ENCODE data around the gene SLC1A1.

DNA sequence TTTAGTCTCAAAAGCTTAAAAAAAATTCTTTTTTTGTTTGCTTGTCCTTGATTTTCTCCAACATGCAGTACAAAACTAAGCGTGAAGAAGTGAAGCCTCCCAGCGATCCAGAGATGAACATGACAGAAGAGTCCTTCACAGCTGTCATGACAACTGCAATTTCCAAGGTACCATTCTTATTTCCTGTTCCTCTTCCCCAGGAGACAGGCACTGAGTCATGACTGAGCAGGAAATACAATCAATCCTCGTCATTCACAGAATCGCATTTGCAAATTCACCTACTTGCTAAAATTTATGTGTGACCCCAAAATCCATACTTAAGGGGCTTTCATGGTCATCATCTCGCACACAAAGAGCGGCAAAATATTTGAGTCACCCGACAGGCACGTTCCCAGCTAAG is 77.3 kb downstream of the SLC1A1 start:
- no peak for TF ChIP-seq CTCF (conservative IDR thresholded peaks at IDR 0.05; ENCODE audit: low read depth in 2 of 2)
- no peak for TF ChIP-seq EZH2 (IDR thresholded peaks at IDR 0.05; ENCODE audit: low read depth, unreplicated experiment)
- TF ChIP-seq NANOG (IDR thresholded peaks at IDR 0.05; ENCODE audit: borderline replicate concordance), result no peak
- TF ChIP-seq, protein P1, sequence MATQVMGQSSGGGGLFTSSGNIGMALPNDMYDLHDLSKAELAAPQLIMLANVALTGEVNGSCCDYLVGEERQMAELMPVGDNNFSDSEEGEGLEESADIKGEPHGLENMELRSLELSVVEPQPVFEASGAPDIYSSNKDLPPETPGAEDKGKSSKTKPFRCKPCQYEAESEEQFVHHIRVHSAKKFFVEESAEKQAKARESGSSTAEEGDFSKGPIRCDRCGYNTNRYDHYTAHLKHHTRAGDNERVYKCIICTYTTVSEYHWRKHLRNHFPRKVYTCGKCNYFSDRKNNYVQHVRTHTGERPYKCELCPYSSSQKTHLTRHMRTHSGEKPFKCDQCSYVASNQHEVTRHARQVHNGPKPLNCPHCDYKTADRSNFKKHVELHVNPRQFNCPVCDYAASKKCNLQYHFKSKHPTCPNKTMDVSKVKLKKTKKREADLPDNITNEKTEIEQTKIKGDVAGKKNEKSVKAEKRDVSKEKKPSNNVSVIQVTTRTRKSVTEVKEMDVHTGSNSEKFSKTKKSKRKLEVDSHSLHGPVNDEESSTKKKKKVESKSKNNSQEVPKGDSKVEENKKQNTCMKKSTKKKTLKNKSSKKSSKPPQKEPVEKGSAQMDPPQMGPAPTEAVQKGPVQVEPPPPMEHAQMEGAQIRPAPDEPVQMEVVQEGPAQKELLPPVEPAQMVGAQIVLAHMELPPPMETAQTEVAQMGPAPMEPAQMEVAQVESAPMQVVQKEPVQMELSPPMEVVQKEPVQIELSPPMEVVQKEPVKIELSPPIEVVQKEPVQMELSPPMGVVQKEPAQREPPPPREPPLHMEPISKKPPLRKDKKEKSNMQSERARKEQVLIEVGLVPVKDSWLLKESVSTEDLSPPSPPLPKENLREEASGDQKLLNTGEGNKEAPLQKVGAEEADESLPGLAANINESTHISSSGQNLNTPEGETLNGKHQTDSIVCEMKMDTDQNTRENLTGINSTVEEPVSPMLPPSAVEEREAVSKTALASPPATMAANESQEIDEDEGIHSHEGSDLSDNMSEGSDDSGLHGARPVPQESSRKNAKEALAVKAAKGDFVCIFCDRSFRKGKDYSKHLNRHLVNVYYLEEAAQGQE (IDR thresholded peaks at IDR 0.05; ENCODE audit: unreplicated experiment), result no peak
- TF ChIP-seq POLR2AphosphoS5 (IDR thresholded peaks at IDR 0.05; ENCODE audit: low read depth), result no peak
